MM.1S (cell line): ENCODE results near the gene TMEM233.

Source experiments
- CTCF ChIP-seq: fragments of 300-600 bp; sonication (generic); IDR thresholded peaks from 2 replicates; pipeline ENCODE4 v1.5.1; 2016; ENCODE audit warnings: antibody characterized with exemption, low read length, mixed read lengths
- EZH2 ChIP-seq: fragments of 300-600 bp; sonication (generic); optimal IDR thresholded peaks from 2 replicates; pipeline ENCODE3; 2017; ENCODE audit warnings: low read depth, mild to moderate bottlenecking, antibody characterized with exemption, low read length, mixed read lengths

- TF ChIP-seq CTCF (peak; percentile 64), EZH2 (no peak)
These were observed 65.8 kb downstream of the TMEM233 start for GRCh38 chr12:119659289-119659897.
